ENCODE data around the gene RNF214.
"Not testable (repeated sequence)": the region's sequence is repeated elsewhere in the genome, so short reads cannot be mapped to it uniquely, and the experiment has no call there.

The RNF214 gene

GRCh38 chr11:117232092-117232878 is at the start of gene RNF214:
Gene RNF214, plus strand, starts transcription at chr11:117232671. Its CDS starts 1,602 bp downstream, at chr11:117234273.
- DNase-seq, result peak; percentile 73 to 77

GRCh38 chr11:117183178-117183577 is 49.3 kb upstream of the RNF214 start:
- not testable (repeated sequence) for DNase-seq

GRCh38 chr11:117183724-117184349 is 48.6 kb upstream of the RNF214 start:
- DNase-seq, result no peak

GRCh38 chr11:117185736-117186430 is 46.6 kb upstream of the RNF214 start:
- DNase-seq, result no peak

- DNase-seq, result no peak
Observed at GRCh38 chr11:117186431-117186761, 46.1 kb upstream of the RNF214 start.

- no peak for DNase-seq
Observed at GRCh38 chr11:117187007-117187406, 45.5 kb upstream of the RNF214 start.

- DNase-seq, result no peak
Observed at GRCh38 chr11:117187428-117187798, 45.1 kb upstream of the RNF214 start.

- no peak for DNase-seq
Observed at GRCh38 chr11:117187799-117188481, 44.5 kb upstream of the RNF214 start.

- DNase-seq, result no peak
Observed at GRCh38 chr11:117188620-117189081, 43.8 kb upstream of the RNF214 start.

- DNase-seq, result no peak
Observed at GRCh38 chr11:117189191-117189940, 43.1 kb upstream of the RNF214 start.

GRCh38 chr11:117189941-117190544 is 42.4 kb upstream of the RNF214 start:
- DNase-seq, result no peak

GRCh38 chr11:117191680-117192400 is 40.6 kb upstream of the RNF214 start:
- DNase-seq, result no peak

GRCh38 chr11:117192401-117192875 is 40.0 kb upstream of the RNF214 start:
- no peak for DNase-seq

- no peak for DNase-seq
Observed at GRCh38 chr11:117193130-117194020, 39.1 kb upstream of the RNF214 start.

- DNase-seq, result no peak
Observed at GRCh38 chr11:117194267-117194666, 38.2 kb upstream of the RNF214 start.

GRCh38 chr11:117195258-117195657 is 37.2 kb upstream of the RNF214 start:
- DNase-seq, result no peak

- DNase-seq, result no peak
Observed at GRCh38 chr11:117195761-117196160, 36.7 kb upstream of the RNF214 start.

GRCh38 chr11:117197006-117197405 is 35.5 kb upstream of the RNF214 start:
- DNase-seq, result no peak

- no peak for DNase-seq
Observed at GRCh38 chr11:117197516-117198456, 34.7 kb upstream of the RNF214 start.

Measured in stimulated activated CD4-positive, alpha-beta T cell treated with anti-CD3 and anti-CD28 coated beads, Interleukin-2, amount 100 ng/mL, for 48 hours (primary cell).